ENCODE data around the gene GCNT4.

- TF ChIP-seq CTCF (IDR thresholded peaks at IDR 0.05; ENCODE audit: low read length) (no peak), EZH2 (IDR thresholded peaks at IDR 0.05; ENCODE audit: borderline replicate concordance, low read length) (no peak)
Measured at GRCh38 chr5:75034137-75034739, 18.1 kb downstream of the GCNT4 start.

Measured in OCI-LY1 (cell line).